Upper lobe of left lung (tissue), 6 donors: ENCODE measurements around the gene MTSS2. TPM values are rescaled to one million over a fixed set of nuclear protein-coding genes. Genes with fewer than 3 reads are reported as not detected.

Source experiments
- ATAC-seq, 2 donors: fragments of 200-7000 bp; cut with Tn5 transposase; one replicate each; pipeline ENCODE4 v1.9.1; 2022; ENCODE audit warnings: mild to moderate bottlenecking in 2 of 2, moderate library complexity in 2 of 2; ENCODE audit not compliant: low FRiP score in 2 of 2
- DNase-seq, 2 donors: peaks; one replicate each; pipeline ENCODE4 v3.0.0-alpha.2; 2019 to 2020
- H3K27ac ChIP-seq, 4 donors: fragments of 200-600 bp; sonication (generic); one replicate each; pipeline ENCODE4 v1.5.1; 2016 to 2019
- H3K27me3 ChIP-seq, 4 donors: fragments of 200-600 bp; sonication (generic); one replicate each; pipeline ENCODE4 v1.5.1; 2017 to 2019
- H3K36me3 ChIP-seq, 4 donors: fragments of 200-600 bp; sonication (generic); one replicate each; pipeline ENCODE4 v1.5.1; 2016 to 2019
- H3K4me1 ChIP-seq, 4 donors: fragments of 200-600 bp; sonication (generic); one replicate each; pipeline ENCODE4 v1.5.1; 2018 to 2019
- H3K4me3 ChIP-seq, 4 donors: fragments of 200-600 bp; sonication (generic); one replicate each; pipeline ENCODE4 v1.5.1; 2017 to 2019; ENCODE audit warnings: mild to moderate bottlenecking in 2 of 4, moderate library complexity in 1 of 4
- H3K9me3 ChIP-seq, 4 donors: fragments of 200-600 bp; sonication (generic); one replicate each; pipeline ENCODE4 v1.5.1; 2018 to 2019
- EP300 ChIP-seq, 4 donors: sonication (generic); formaldehyde crosslinking; IDR thresholded peaks; one replicate each; pipeline ENCODE4 v1.5.1; 2017; ENCODE audit warnings: antibody characterized with exemption in 4 of 4, control low read depth in 2 of 4
- POLR2A ChIP-seq, 4 donors: fragments of 450-650 bp; IDR thresholded peaks; one replicate each; pipeline ENCODE4 v1.5.1; 2016 to 2017; ENCODE audit warnings: antibody characterized with exemption in 4 of 4, mild to moderate bottlenecking in 2 of 4
- POLR2AphosphoS5 ChIP-seq, 2 donors: sonication (generic); formaldehyde crosslinking; IDR thresholded peaks; one replicate each; pipeline ENCODE4 v1.5.1; 2017; ENCODE audit warnings: antibody characterized with exemption in 2 of 2
- WGBS, 2 donors: methylation state at CpG; one replicate each; pipeline ENCODE4 v1.1.5; 2017 to 2018; 5-methylcytosine and 5-hydroxymethylcytosine counted together
- total RNA-seq, 6 donors: library from RNA; depleted of rRNA in 4 of 6; stranded (reverse); fragments of >200 nt in 4 of 6; gene quantifications; one replicate each; pipeline versions ENCODE4 v1.1.0 to v1.2.1, GENCODE V29; 2016 to 2021
- TF ChIP-seq, protein P1 (sequence below), 6 experiments: fragments of 450-650 bp in 4 of 6; fragments of 200-600 bp in 2 of 6; sonication (generic) in 2 of 6; IDR thresholded peaks; one replicate each; pipeline ENCODE4 v1.5.1; 2016 to 2019; ENCODE audit warnings: antibody characterized with exemption in 6 of 6
- donor health status: DM: no; HTN: no; CAD: no; lungs with moderate emphysema.
- donor health status: DM: no; HTN: yes; CAD: no; lungs with severe emphysema.

The MTSS2 gene
- total RNA-seq, 6 donors from 2014 or later: 40.7 to 202 (median 72.4) TPM

GRCh38 chr16:70695331-70696070 lies 9.6 kb upstream of the MTSS2 start:
- peak in 1 of 2 donors; percentile 39 for ATAC-seq
- Histone ChIP-seq H3K9me3 (no peaks in the 10 kb centered on the region), H3K4me1 (peaks cover 70 to 83% (median 79%) of the 10 kb centered on the region in 4 donors), H3K27me3 (no peaks in the 10 kb centered on the region), H3K4me3 (no peak overlapping the region), H3K36me3 (peaks cover 0 to 5% (median 0%) of the 10 kb centered on the region in 4 donors), H3K27ac (peak overlapping the region; percentile 80 to 86 (median 83))
- peak in 1 of 2 donors; percentile 85 for DNase-seq
- TF ChIP-seq POLR2AphosphoS5 (IDR thresholded peaks at IDR 0.05) (peak in 1 of 2 donors; percentile 81), POLR2A (IDR thresholded peaks at IDR 0.05) (peak in 1 of 4 donors; percentile 22), EP300 (IDR thresholded peaks at IDR 0.05) (peak in 2 of 4 donors; percentile 47 to 81)
- TF ChIP-seq, protein P1, sequence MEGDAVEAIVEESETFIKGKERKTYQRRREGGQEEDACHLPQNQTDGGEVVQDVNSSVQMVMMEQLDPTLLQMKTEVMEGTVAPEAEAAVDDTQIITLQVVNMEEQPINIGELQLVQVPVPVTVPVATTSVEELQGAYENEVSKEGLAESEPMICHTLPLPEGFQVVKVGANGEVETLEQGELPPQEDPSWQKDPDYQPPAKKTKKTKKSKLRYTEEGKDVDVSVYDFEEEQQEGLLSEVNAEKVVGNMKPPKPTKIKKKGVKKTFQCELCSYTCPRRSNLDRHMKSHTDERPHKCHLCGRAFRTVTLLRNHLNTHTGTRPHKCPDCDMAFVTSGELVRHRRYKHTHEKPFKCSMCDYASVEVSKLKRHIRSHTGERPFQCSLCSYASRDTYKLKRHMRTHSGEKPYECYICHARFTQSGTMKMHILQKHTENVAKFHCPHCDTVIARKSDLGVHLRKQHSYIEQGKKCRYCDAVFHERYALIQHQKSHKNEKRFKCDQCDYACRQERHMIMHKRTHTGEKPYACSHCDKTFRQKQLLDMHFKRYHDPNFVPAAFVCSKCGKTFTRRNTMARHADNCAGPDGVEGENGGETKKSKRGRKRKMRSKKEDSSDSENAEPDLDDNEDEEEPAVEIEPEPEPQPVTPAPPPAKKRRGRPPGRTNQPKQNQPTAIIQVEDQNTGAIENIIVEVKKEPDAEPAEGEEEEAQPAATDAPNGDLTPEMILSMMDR (IDR thresholded peaks at IDR 0.05): peak in 4 of 6 experiments; percentile 17 to 59 (median 30)
- 44 to 45% methylated on average over 9 to 14 of the region's 14 CpGs for WGBS, 2 donors

DNA sequence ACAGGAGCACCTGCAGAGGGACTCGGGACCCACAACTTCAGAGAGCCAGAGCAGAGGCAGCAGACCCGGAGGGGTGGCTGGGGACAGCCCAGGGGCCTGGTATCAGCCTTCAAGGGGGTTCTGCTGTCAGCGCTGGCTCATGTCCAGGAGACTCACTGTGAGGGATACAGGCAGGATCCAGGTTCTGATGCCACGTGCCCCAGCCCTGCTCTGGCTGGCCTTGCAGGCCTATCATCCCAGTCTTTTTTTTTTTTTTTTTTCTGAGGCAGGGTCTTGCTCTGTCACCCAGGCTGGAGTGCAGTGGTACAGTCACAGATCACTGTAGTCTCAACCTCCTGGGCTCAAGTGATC lies 9.0 kb upstream of the MTSS2 start:
- Histone ChIP-seq H3K36me3 (peaks cover 0 to 5% (median 0%) of the 10 kb centered on the region in 4 donors), H3K27ac (peak overlapping the region in 2 of 4 donors; percentile 42 to 89), H3K9me3 (no peaks in the 10 kb centered on the region), H3K4me3 (no peak overlapping the region), H3K4me1 (peaks cover 77 to 84% (median 81%) of the 10 kb centered on the region in 4 donors), H3K27me3 (no peaks in the 10 kb centered on the region)
- ATAC-seq: no peak
- DNase-seq: no peak
- 90 to 100% methylated on average over 2 of the region's 4 CpGs for WGBS, 2 donors
- no peak for TF ChIP-seq EP300 (IDR thresholded peaks at IDR 0.05)
- TF ChIP-seq, protein P1 (IDR thresholded peaks at IDR 0.05): no peak

DNA sequence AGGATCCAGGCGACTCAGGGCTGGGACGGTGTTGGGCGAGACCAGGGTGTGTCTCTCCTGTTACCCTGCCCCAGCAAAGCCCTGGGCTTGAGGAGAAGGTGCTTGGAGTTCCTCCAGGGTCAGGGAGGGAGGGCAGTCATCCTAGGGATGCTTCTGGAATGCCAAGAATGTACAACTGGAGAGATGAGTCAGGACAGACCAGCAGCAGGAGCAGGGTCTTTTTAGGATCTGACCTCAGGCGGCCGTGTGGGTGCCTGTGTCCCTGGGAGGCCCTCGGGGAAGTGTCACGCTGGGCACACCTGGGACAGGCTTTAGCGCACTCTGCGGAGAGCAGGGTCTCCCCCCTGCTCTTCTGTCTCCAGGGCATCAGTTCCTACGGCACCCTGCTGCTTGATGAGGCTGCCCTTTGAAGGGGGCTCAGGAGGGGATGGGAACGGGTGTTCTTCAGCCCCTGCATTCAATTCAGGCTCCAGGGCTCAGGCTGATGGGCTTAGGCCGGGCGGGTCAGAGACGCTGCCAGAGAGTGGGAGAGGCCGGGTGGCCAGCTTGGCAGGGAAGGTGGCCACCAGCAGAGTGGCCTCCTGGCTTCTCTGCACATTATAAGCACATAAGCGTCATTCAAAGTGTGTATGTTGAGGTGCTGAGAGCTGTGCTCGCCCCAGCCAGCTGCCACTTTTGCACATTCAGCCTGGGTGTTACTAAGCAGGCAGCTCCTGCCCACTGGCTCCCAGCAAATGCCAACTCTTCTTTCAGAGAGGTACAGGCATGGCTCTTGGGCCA lies 8.4 kb upstream of the MTSS2 start:
- TF ChIP-seq POLR2A (IDR thresholded peaks at IDR 0.05): no peak
- TF ChIP-seq, protein P1 (IDR thresholded peaks at IDR 0.05): no peak
- TF ChIP-seq EP300 (IDR thresholded peaks at IDR 0.05): no peak
- no peak for TF ChIP-seq POLR2AphosphoS5 (IDR thresholded peaks at IDR 0.05)
- peaks cover 0 to 5% (median 0%) of the 10 kb centered on the region in 4 donors for H3K36me3 ChIP-seq
- no peaks in the 10 kb centered on the region for H3K27me3 ChIP-seq
- H3K27ac ChIP-seq: peak overlapping the region; percentile 11 to 93 (median 66)
- H3K4me1 ChIP-seq: peaks cover 83 to 89% (median 87%) of the 10 kb centered on the region in 4 donors
- DNase-seq (no peak), ATAC-seq (peak in 1 of 2 donors; percentile 18)
- H3K9me3 ChIP-seq: no peaks in the 10 kb centered on the region
- WGBS, 2 donors: 83 to 86% methylated on average over 10 to 17 of the region's 17 CpGs
- no peak overlapping the region for H3K4me3 ChIP-seq

- WGBS, 2 donors: 76 to 89% methylated on average over 19 to 29 of the region's 29 CpGs
- Histone ChIP-seq H3K4me3 (no peak overlapping the region), H3K4me1 (peaks cover 90 to 99% (median 96%) of the 10 kb centered on the region in 4 donors), H3K36me3 (peaks cover 0 to 2% (median 0%) of the 10 kb centered on the region in 4 donors), H3K9me3 (no peaks in the 10 kb centered on the region), H3K27ac (peak overlapping the region; percentile 85 to 93 (median 91)), H3K27me3 (no peaks in the 10 kb centered on the region)
- TF ChIP-seq POLR2AphosphoS5 (IDR thresholded peaks at IDR 0.05) (no peak), POLR2A (IDR thresholded peaks at IDR 0.05) (no peak), EP300 (IDR thresholded peaks at IDR 0.05) (no peak)
- TF ChIP-seq, protein P1 (IDR thresholded peaks at IDR 0.05): no peak
- no peak for ATAC-seq
- DNase-seq: peak in 1 of 2 donors; percentile 71
Measured at GRCh38 chr16:70692873-70693671, 7.2 kb upstream of the MTSS2 start.
